GM06990 (cell line): ENCODE results near the gene RASSF1.

Experiments
- DNase-seq: peaks from one replicate; pipeline ENCODE4 v3.0.0-alpha.2; 2011; ENCODE audit not compliant: insufficient read length; ENCODE audit errors: extremely low read depth
- H3K27me3 ChIP-seq: replicated peaks from 2 replicates; pipeline ENCODE4 v1.6.0; 2011; ENCODE audit warnings: low read length; ENCODE audit not compliant: control insufficient read depth, insufficient read depth
- H3K36me3 ChIP-seq: 2 replicates; pipeline ENCODE4 v1.5.1; 2011; ENCODE audit warnings: low read length; ENCODE audit not compliant: control insufficient read depth, insufficient read depth
- H3K4me3 ChIP-seq: replicated peaks from 2 replicates; pipeline ENCODE4 v1.5.1; 2011; ENCODE audit warnings: low read depth, mild to moderate bottlenecking, control low read depth, low read length
- CTCF ChIP-seq: IDR thresholded peaks from 2 replicates; pipeline ENCODE4 v1.5.1; 2011; ENCODE audit warnings: low read length, control low read depth, mild to moderate bottlenecking, inconsistent platforms; ENCODE audit not compliant: insufficient read depth, poor library complexity, severe bottlenecking

Gene RASSF1

GRCh38 chr3:50334339-50335075 lies 6.1 kb downstream of the RASSF1 start:
- DNase-seq: no peak
- Histone ChIP-seq H3K36me3 (peaks cover 30% of the 10 kb centered on the region), H3K27me3 (no peaks in the 10 kb centered on the region), H3K4me3 (no peak overlapping the region)
- no peak for TF ChIP-seq CTCF

GRCh38 chr3:50333744-50334328 lies 6.8 kb downstream of the RASSF1 start:
- no peak overlapping the region for H3K4me3 ChIP-seq
- H3K27me3 ChIP-seq: no peaks in the 10 kb centered on the region
- no peak for DNase-seq
- TF ChIP-seq CTCF: no peak
- H3K36me3 ChIP-seq: peaks cover 30% of the 10 kb centered on the region

- no peaks in the 10 kb centered on the region for H3K27me3 ChIP-seq
- TF ChIP-seq CTCF: no peak
- H3K4me3 ChIP-seq: no peak overlapping the region
- H3K36me3 ChIP-seq: peaks cover 30% of the 10 kb centered on the region
- no peak for DNase-seq
Observed at GRCh38 chr3:50331364-50331907, 9.2 kb downstream of the RASSF1 start.

- DNase-seq: no peak
- peaks cover 33% of the 10 kb centered on the region for H3K36me3 ChIP-seq
- H3K27me3 ChIP-seq: no peaks in the 10 kb centered on the region
Observed at GRCh38 chr3:50330330-50330729, 10.3 kb downstream of the RASSF1 start.

GRCh38 chr3:50327943-50328691 lies 12.5 kb downstream of the RASSF1 start, which contains the start of gene TUSC2:
TUSC2 (minus strand) TSS chr3:50328223; CDS start chr3:50328099, 124 bp downstream.
- H3K36me3 ChIP-seq: peaks cover 30% of the 10 kb centered on the region
- no peak for TF ChIP-seq CTCF
- peak; percentile 90 for DNase-seq
- H3K27me3 ChIP-seq: no peaks in the 10 kb centered on the region
- peak within 1 kb of the TSS; percentile 90 for H3K4me3 ChIP-seq

More at GRCh38 chr3:50330330-50330729, 10.3 kb downstream of the RASSF1 start:
- TF ChIP-seq CTCF: no peak
- no peak overlapping the region for H3K4me3 ChIP-seq
